Naive thymus-derived CD4-positive, alpha-beta T cell (primary cell): ENCODE results near the gene RANBP2. TPM values are rescaled to one million over a fixed set of nuclear protein-coding genes. Genes with fewer than 3 reads are reported as not detected.

Experiments
- ATAC-seq: fragments of 150-1000 bp; cut with Tn5 transposase; 2 replicates; pipeline ENCODE4 v1.10.0; 2021; ENCODE audit warnings: mild to moderate bottlenecking, moderate library complexity
- CTCF ChIA-PET: fragments of 350-600 bp; sonication (Branson Sonifier 250); formaldehyde crosslinking; loops from one replicate; lab custom pipeline; 2021; ENCODE audit warnings: antibody characterized with exemption; lab: Charles Lee
- POLR2A ChIA-PET: fragments of 350-600 bp; sonication (Branson Sonifier 250); formaldehyde crosslinking; loops from one replicate; lab custom pipeline; 2021; ENCODE audit warnings: antibody characterized with exemption, inconsistent platforms; lab: Charles Lee
- DNase-seq, 9 donors: peaks; one replicate each; pipeline versions ENCODE4 v3.0.0 to v3.0.0-alpha.2; 2020 to 2022; ENCODE audit warnings: mixed read lengths in 1 of 9
- H3K27ac ChIP-seq: one replicate; pipeline ENCODE4 v1.7.0; 2013; ENCODE audit warnings: mild to moderate bottlenecking, low read depth, low read length, moderate library complexity
- H3K27me3 ChIP-seq, 2 donors: one replicate each; pipeline ENCODE4 v1.7.0; 2013; ENCODE audit warnings: low read length in 2 of 2, mild to moderate bottlenecking in 2 of 2, moderate library complexity in 2 of 2; ENCODE audit not compliant: control insufficient read depth in 2 of 2, insufficient read depth in 2 of 2
- H3K36me3 ChIP-seq, 3 experiments: 1 replicate in 2 of 3; 2 replicates in 1 of 3; pipeline ENCODE4 v1.7.0; 2013; ENCODE audit warnings: low read length in 3 of 3, mild to moderate bottlenecking in 3 of 3, moderate library complexity in 1 of 3; ENCODE audit not compliant: insufficient read depth in 3 of 3, control insufficient read depth in 2 of 3
- H3K4me1 ChIP-seq, 2 donors: one replicate each; pipeline ENCODE4 v1.7.0; 2013; ENCODE audit warnings: low read length in 2 of 2, mild to moderate bottlenecking in 2 of 2, moderate library complexity in 1 of 2; ENCODE audit not compliant: control insufficient read depth in 2 of 2, insufficient read depth in 2 of 2
- H3K4me3 ChIP-seq: 2 replicates; pipeline ENCODE4 v1.7.0; 2013; ENCODE audit warnings: mild to moderate bottlenecking, low read length
- H3K9me3 ChIP-seq, 3 experiments: 1 replicate in 2 of 3; 2 replicates in 1 of 3; pipeline ENCODE4 v1.7.0; 2013; ENCODE audit warnings: low read length in 3 of 3; ENCODE audit not compliant: control insufficient read depth in 2 of 3
- H3K27ac Mint-ChIP-seq, 9 donors: one replicate each; pipeline ENCODE4 v1.8.0; 2020 to 2022; ENCODE audit warnings: mixed read lengths in 9 of 9, mild to moderate bottlenecking in 8 of 9, moderate library complexity in 5 of 9, inconsistent platforms in 2 of 9
- H3K27me3 Mint-ChIP-seq, 5 donors: one replicate each; pipeline ENCODE4 v1.8.0; 2021 to 2022; ENCODE audit warnings: mixed read lengths in 5 of 5, mild to moderate bottlenecking in 1 of 5
- H3K36me3 Mint-ChIP-seq, 5 donors: one replicate each; pipeline ENCODE4 v1.8.0; 2020 to 2022; ENCODE audit warnings: mixed read lengths in 5 of 5, mild to moderate bottlenecking in 3 of 5, inconsistent platforms in 1 of 5
- H3K4me1 Mint-ChIP-seq, 7 donors: one replicate each; pipeline ENCODE4 v1.8.0; 2020 to 2022; ENCODE audit warnings: mixed read lengths in 7 of 7, mild to moderate bottlenecking in 3 of 7, inconsistent platforms in 1 of 7
- H3K4me3 Mint-ChIP-seq, 10 donors: one replicate each; pipeline ENCODE4 v1.8.0; 2020 to 2022; ENCODE audit warnings: mild to moderate bottlenecking in 10 of 10, mixed read lengths in 10 of 10, moderate library complexity in 6 of 10, inconsistent platforms in 2 of 10
- H3K9me3 Mint-ChIP-seq, 11 donors: one replicate each; pipeline ENCODE4 v1.8.0; 2020 to 2022; ENCODE audit warnings: mixed read lengths in 11 of 11, mild to moderate bottlenecking in 4 of 11, inconsistent platforms in 1 of 11, moderate library complexity in 1 of 11
- intact Hi-C, 2 donors: fragments of 100-400 bp; cut with micrococcal nuclease; formaldehyde crosslinking; loops; one replicate each; pipeline ENCODE4 v1.15.1; 2023
- polyA plus RNA-seq, 2 donors: library from polyadenylated mRNA; unstranded; fragments of 300-500 nt; fragmentation: Illumina TruSeq; gene quantifications; one replicate each; pipeline ENCODE4 v1.2.3, GENCODE V29; 2021
- total RNA-seq, 6 experiments: library from RNA in 5 of 6; stranded (reverse) in 5 of 6; gene quantifications; 1 replicate in 5 of 6; 2 replicates in 1 of 6; pipeline ENCODE4 v1.2.3 and lab custom pipeline; 2021 to 2026

Gene RANBP2
- total and polyA plus RNA-seq, 7 experiments from 2014 or later = 15.2 to 118 (median 80.3) TPM

DNA sequence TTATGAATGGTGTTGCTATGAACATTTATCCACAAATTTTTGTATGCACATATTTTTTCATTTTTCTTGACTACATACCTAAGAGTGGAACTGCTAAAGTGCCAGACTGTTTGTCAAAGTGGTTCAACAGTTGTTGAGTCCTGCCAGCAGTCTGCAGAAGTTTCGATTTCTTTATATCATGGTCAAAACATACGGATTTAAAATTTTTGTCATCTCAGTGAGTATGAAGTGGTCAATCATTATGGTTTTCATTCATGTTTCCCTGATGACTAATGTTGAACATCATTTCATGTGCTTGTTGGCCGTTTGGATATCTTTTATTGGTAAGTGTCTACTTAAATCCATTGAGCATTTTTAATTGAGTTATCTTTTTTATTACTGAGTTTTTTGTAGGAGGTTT, 106.5 kb downstream of the RANBP2 start:
- Mint-ChIP-seq H3K4me1 (no peaks in the 10 kb centered on the region), H3K36me3 (peaks cover 0 to 28% (median 15%) of the 10 kb centered on the region in 5 donors), H3K4me3 (no peak overlapping the region), H3K9me3 (no peaks in the 10 kb centered on the region), H3K27me3 (no peaks in the 10 kb centered on the region), H3K27ac (no peak overlapping the region)
- H3K27me3 ChIP-seq = no peaks in the 10 kb centered on the region
- CTCF ChIA-PET = no interaction called here
- H3K27ac ChIP-seq = no peak overlapping the region
- no peak for ATAC-seq
- H3K4me3 ChIP-seq = no peak overlapping the region
- no peak for DNase-seq
- no peaks in the 10 kb centered on the region for H3K4me1 ChIP-seq
- H3K36me3 ChIP-seq = no peaks in the 10 kb centered on the region
- intact Hi-C loops = no loop called here
- H3K9me3 ChIP-seq = no peaks in the 10 kb centered on the region
- POLR2A ChIA-PET = no interaction called here

DNA sequence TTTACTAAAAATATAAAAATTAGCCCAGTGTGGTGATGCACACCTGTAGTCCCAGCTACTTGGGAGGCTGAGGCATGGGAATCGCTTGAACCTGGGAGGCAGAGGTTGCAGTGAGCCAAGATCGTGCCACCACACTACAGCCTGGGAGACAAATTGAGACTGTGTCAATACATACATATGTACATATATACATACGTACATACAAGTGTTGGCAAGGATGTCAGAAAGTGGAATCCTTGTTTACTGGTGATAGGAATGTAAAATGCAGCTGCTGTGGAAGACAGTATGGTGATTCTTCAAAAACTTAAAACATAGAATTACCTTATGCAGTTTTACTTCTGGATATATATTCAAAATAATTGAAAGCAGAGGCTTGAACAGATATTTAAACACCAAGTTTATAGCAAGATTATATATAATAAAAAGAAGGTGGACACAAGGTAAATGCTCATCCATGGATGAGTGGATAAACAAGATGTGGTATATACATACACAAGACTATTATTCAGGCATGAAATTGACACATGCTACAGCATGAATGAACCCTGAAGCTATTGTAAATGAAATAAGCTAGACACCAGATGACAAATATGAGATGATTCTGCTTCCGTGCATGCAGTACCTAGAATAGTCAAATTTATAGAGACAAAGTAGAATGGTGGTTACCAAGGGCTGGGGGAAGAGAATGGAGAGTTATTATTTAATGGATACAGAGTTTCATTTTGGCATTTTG, 110.5 kb downstream of the RANBP2 start:
- H3K36me3 Mint-ChIP-seq = peaks cover 0 to 25% (median 15%) of the 10 kb centered on the region in 5 donors
- Histone ChIP-seq H3K36me3 (no peaks in the 10 kb centered on the region), H3K4me1 (peaks cover 0 to 4% of the 10 kb centered on the region in 2 donors), H3K4me3 (no peak overlapping the region), H3K27me3 (no peaks in the 10 kb centered on the region), H3K9me3 (no peaks in the 10 kb centered on the region), H3K27ac (no peak overlapping the region)
- no peak overlapping the region for H3K4me3 Mint-ChIP-seq
- H3K9me3 Mint-ChIP-seq = peaks cover 0 to 6% (median 0%) of the 10 kb centered on the region in 11 donors
- POLR2A ChIA-PET = no interaction called here
- H3K4me1 Mint-ChIP-seq = peaks cover 6 to 18% (median 10%) of the 10 kb centered on the region in 7 donors
- intact Hi-C loops = no loop called here
- DNase-seq (no peak), ATAC-seq (no peak)
- H3K27ac Mint-ChIP-seq = no peak overlapping the region
- H3K27me3 Mint-ChIP-seq = no peaks in the 10 kb centered on the region
- CTCF ChIA-PET = no interaction called here

DNA sequence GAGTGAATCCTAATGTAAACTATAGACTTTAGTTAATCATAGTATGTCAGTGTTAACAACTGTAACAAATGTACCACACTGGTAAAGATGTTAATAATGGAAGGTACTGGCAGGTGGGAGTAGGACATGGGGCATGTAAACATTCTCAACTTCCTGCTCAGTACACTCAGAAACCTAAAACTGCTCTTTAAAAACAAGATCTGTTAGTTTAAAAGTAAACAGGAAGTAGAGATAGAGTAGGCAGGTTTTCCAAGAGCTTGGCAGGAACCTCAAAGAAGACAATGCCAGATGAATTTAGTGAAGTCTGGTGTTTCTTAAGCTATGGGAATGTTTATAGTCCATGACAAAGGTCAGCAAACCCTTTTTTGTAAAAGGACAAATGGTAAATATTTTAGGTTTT, 113.9 kb downstream of the RANBP2 start:
- Histone ChIP-seq H3K27ac (no peak overlapping the region), H3K4me1 (peaks cover 0 to 4% of the 10 kb centered on the region in 2 donors), H3K4me3 (no peak overlapping the region), H3K9me3 (no peaks in the 10 kb centered on the region), H3K36me3 (no peaks in the 10 kb centered on the region), H3K27me3 (no peaks in the 10 kb centered on the region)
- ChIA-PET POLR2A (interaction anchor here (0.7 kb wide), 1 partner anchor 77 kb away, joined by 3 read pairs; no protein-coding TSS in a partner anchor), CTCF (no interaction called here)
- peak overlapping the region in 6 of 9 donors; percentile 3 to 85 (median 34) for H3K27ac Mint-ChIP-seq
- peaks cover 6 to 19% (median 10%) of the 10 kb centered on the region in 7 donors for H3K4me1 Mint-ChIP-seq
- H3K27me3 Mint-ChIP-seq = no peaks in the 10 kb centered on the region
- peaks cover 8 to 37% (median 23%) of the 10 kb centered on the region in 5 donors for H3K36me3 Mint-ChIP-seq
- H3K9me3 Mint-ChIP-seq = peaks cover 0 to 29% (median 7%) of the 10 kb centered on the region in 11 donors
- peak overlapping the region in 1 of 10 donors; percentile 59 for H3K4me3 Mint-ChIP-seq
- no peak for DNase-seq
- intact Hi-C loops = no loop called here
- ATAC-seq = no peak

DNA sequence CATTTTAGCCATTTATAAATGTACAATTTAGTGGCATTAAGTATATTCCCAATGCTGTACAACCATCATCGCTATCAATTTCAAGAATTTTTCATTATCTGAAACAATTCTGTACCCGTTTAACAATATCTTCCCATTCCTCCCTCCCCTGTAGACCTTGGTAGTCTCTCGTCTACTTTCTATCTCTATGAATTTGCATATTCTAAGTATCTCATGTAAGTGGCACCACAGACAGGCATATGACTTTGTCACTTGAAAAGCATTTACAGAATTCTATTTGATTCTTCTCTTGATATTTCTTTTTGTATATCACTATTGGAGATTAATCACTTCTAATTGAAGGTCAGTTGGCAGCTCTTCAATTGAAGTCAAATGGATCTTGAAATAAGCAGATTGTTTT, 115.3 kb downstream of the RANBP2 start:
- Histone ChIP-seq H3K9me3 (no peaks in the 10 kb centered on the region), H3K36me3 (no peaks in the 10 kb centered on the region), H3K4me1 (peaks cover 0 to 4% of the 10 kb centered on the region in 2 donors), H3K27me3 (no peaks in the 10 kb centered on the region), H3K4me3 (no peak overlapping the region), H3K27ac (no peak overlapping the region)
- Mint-ChIP-seq H3K9me3 (peaks cover 0 to 39% (median 7%) of the 10 kb centered on the region in 11 donors), H3K27me3 (no peaks in the 10 kb centered on the region), H3K4me3 (no peak overlapping the region), H3K27ac (peak overlapping the region in 1 of 9 donors; percentile 40), H3K4me1 (peaks cover 6 to 19% (median 10%) of the 10 kb centered on the region in 7 donors), H3K36me3 (peaks cover 8 to 42% (median 30%) of the 10 kb centered on the region in 5 donors)
- intact Hi-C loops = no loop called here
- no peak for DNase-seq
- ChIA-PET POLR2A (interaction anchor here (1.1 kb wide), 1 partner anchor 40 kb away, joined by 3 read pairs; no protein-coding TSS in a partner anchor), CTCF (interaction anchor here (0.7 to 0.8 kb wide), 2 partner anchors 19 to 206 kb away, joined by 3 to 5 read pairs; no protein-coding TSS in a partner anchor)
- no peak for ATAC-seq

DNA sequence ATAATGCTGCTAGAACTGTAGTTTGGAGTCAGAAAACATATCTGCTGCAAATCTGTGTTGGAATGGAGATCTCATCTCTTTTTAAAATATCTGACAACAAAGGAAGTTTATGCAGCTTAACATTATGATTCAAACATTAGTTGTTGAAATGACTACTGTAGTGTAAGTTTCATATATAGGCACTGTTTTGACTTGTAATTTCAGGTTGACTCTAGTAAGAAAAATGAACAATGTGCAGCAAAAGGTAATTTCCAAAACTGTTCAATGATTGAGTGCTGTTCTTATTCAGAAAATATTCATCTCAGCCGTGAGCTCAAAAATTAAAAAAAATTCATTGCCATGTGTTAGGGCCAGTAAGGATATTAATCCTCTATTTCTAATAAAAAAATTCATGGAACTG, 115.8 kb downstream of the RANBP2 start:
- Mint-ChIP-seq H3K4me3 (no peak overlapping the region), H3K9me3 (peaks cover 0 to 44% (median 11%) of the 10 kb centered on the region in 11 donors), H3K27ac (peak overlapping the region in 1 of 9 donors; percentile 40), H3K4me1 (peaks cover 6 to 19% (median 10%) of the 10 kb centered on the region in 7 donors), H3K36me3 (peaks cover 8 to 43% (median 31%) of the 10 kb centered on the region in 5 donors), H3K27me3 (no peaks in the 10 kb centered on the region)
- H3K36me3 ChIP-seq = no peaks in the 10 kb centered on the region
- no peak for DNase-seq
- ChIA-PET CTCF (no interaction called here), POLR2A (interaction anchor here (1.1 kb wide), 1 partner anchor 40 kb away, joined by 3 read pairs; no protein-coding TSS in a partner anchor)
- no peak for ATAC-seq
- intact Hi-C loops = no loop called here
- H3K4me3 ChIP-seq = no peak overlapping the region
- no peaks in the 10 kb centered on the region for H3K27me3 ChIP-seq
- H3K4me1 ChIP-seq = peaks cover 0 to 4% of the 10 kb centered on the region in 2 donors
- no peak overlapping the region for H3K27ac ChIP-seq
- H3K9me3 ChIP-seq = no peaks in the 10 kb centered on the region
